Neural crest cell (in vitro differentiated cells): ENCODE measurements around the gene RO60. TPM values are rescaled to one million over a fixed set of nuclear protein-coding genes. Genes with fewer than 3 reads are reported as not detected.
A peak's percentile ranks its signal among the peaks of the same experiment; 100 is the strongest.
"Not testable (repeated sequence)": the region's sequence is repeated elsewhere in the genome, so short reads cannot be mapped to it uniquely, and the experiment has no call there.

ENCODE experiments used
- DNase-seq: peaks from one replicate; pipeline ENCODE4 v3.0.0; 2021; ENCODE audit warnings: low read depth, mixed read lengths, low spot score
- H3K27ac Mint-ChIP-seq: one replicate; pipeline ENCODE4 v1.8.0; 2021; ENCODE audit warnings: mild to moderate bottlenecking, mixed read lengths; ENCODE audit not compliant: unreplicated experiment
- H3K27me3 Mint-ChIP-seq: 2 replicates; pipeline ENCODE4 v1.8.0; 2021; ENCODE audit warnings: low read depth, mild to moderate bottlenecking, mixed read lengths
- H3K36me3 Mint-ChIP-seq: 2 replicates; pipeline ENCODE4 v1.8.0; 2021; ENCODE audit warnings: low read depth, mild to moderate bottlenecking, mixed read lengths
- H3K4me1 Mint-ChIP-seq: 2 replicates; pipeline ENCODE4 v1.8.0; 2021; ENCODE audit warnings: mixed read lengths
- H3K4me3 Mint-ChIP-seq: one replicate; pipeline ENCODE4 v1.8.0; 2021; ENCODE audit warnings: mild to moderate bottlenecking, mixed read lengths
- H3K9me3 Mint-ChIP-seq: 2 replicates; pipeline ENCODE4 v1.8.0; 2021; ENCODE audit warnings: mixed read lengths
- CTCF ChIP-seq: fragments of 200-600 bp; sonication (generic); conservative IDR thresholded peaks from 2 replicates; pipeline ENCODE4 v1.5.0; 2021; ENCODE audit warnings: antibody characterized with exemption, mild to moderate bottlenecking
- total RNA-seq: library from RNA; stranded (reverse); gene quantifications from 2 replicates; pipeline ENCODE4 v1.2.1, GENCODE V29; 2021

RO60 gene
- total RNA-seq, 1 donor from 2014 or later: 122 TPM

DNA sequence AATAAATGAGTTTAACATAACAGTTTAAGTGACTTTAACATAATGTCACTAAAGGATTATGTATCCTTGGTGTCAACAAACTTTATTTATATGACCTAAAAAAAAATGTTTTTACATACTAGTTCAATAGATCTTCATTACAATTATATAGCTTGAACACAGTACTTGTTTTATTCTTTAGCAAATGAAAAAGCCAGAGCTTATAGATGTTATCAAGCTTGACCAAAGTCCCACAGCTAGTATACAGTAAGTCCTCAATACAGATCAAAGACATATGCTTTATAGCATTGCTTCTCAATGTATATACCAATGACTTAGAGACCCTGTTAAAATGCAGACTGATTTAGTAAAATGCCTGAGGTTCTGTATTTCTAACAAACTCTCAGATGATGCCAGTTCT, 42.6 kb upstream of the RO60 start:
- Mint-ChIP-seq H3K36me3 (peaks cover 2% of the 10 kb centered on the region), H3K4me1 (no peaks in the 10 kb centered on the region), H3K27me3 (no peaks in the 10 kb centered on the region), H3K4me3 (no peak overlapping the region), H3K27ac (no peak overlapping the region), H3K9me3 (no peaks in the 10 kb centered on the region)
- no peak for TF ChIP-seq CTCF
- no peak for DNase-seq

DNA sequence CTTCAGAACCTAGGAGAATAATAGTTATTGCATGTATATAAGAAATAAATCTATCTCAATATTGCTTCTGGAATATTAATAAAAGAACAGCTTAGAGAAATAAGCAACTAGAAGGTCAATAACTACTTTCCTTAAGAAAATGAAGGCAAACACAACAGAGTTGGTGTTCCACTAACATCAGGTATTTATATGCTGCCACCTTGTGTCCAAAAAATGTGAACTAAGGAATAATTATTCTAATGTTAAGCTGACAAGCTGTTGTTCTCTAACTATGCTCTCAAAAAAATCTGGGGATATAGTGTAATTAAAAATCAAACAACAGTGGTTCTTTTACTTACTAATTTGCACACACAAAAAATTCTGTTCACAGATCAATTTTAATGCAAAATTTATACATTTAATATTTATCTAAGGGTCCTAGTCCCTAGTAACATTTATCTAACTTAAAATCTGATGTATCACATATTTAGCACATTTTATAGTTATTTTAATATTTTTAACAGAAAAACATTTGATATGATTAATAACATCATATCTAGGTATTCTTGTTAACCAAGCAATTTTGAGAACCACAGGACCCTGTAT, 39.9 kb upstream of the RO60 start:
- Mint-ChIP-seq H3K4me3 (no peak overlapping the region), H3K27me3 (no peaks in the 10 kb centered on the region), H3K9me3 (no peaks in the 10 kb centered on the region), H3K27ac (no peak overlapping the region), H3K4me1 (no peaks in the 10 kb centered on the region), H3K36me3 (peaks cover 2% of the 10 kb centered on the region)
- peak; percentile 76 for TF ChIP-seq CTCF
- no peak for DNase-seq

DNA sequence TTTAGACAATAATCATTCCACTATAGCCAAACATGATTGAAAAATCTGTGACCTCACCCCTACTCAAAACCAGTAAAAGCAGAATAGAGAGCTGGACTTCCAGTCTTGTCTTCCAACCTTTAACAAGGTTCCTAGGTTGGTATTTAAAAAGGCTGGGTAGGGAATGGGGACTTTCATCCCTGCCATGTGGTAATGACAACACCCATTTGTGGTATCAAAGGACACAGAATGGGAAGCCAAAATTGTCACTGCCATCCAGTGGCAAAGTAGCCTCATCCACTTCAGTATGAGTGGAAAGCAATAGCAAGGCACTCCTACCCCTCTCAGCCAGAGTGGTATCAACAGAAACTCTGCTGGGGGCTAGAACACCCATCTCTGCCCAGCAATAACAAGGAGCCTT, 34.2 kb upstream of the RO60 start:
- Mint-ChIP-seq H3K4me1 (no peaks in the 10 kb centered on the region), H3K27ac (no peak overlapping the region), H3K9me3 (no peaks in the 10 kb centered on the region), H3K27me3 (no peaks in the 10 kb centered on the region), H3K36me3 (peaks cover 2% of the 10 kb centered on the region), H3K4me3 (no peak overlapping the region)
- TF ChIP-seq CTCF: no peak
- no peak for DNase-seq

GRCh38 chr1:193030280-193030679, 29.1 kb upstream of the RO60 start:
- no peak overlapping the region for H3K4me3 Mint-ChIP-seq
- DNase-seq: no peak
- H3K27me3 Mint-ChIP-seq: no peaks in the 10 kb centered on the region
- no peaks in the 10 kb centered on the region for H3K4me1 Mint-ChIP-seq
- H3K9me3 Mint-ChIP-seq: peaks cover 3% of the 10 kb centered on the region
- H3K36me3 Mint-ChIP-seq: peaks cover 20% of the 10 kb centered on the region
- no peak for TF ChIP-seq CTCF
- no peak overlapping the region for H3K27ac Mint-ChIP-seq

DNA sequence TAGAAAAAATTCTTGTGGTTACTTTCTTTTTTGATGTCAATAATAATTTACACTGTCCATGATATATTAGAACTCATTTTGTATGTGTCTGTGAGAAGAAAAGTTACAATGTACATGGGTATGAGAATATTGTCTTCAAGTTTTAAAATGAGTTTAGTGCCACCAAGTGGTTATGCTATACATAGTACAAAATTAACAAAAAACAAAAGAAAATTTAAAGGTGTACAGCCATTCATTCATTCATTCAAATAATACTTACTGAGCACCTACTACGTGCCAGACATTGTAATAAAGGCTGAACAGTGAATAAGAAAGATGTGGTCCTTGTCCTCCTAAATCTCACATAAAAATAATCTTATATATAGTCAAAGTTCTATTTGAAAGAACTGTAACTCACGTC, 28.0 kb upstream of the RO60 start:
- Mint-ChIP-seq H3K27me3 (no peaks in the 10 kb centered on the region), H3K36me3 (peaks cover 17% of the 10 kb centered on the region), H3K27ac (no peak overlapping the region), H3K9me3 (peaks cover 3% of the 10 kb centered on the region), H3K4me1 (no peaks in the 10 kb centered on the region), H3K4me3 (no peak overlapping the region)
- DNase-seq: no peak
- TF ChIP-seq CTCF: peak; percentile 55

GRCh38 chr1:193032643-193033427, 26.6 kb upstream of the RO60 start:
- Mint-ChIP-seq H3K36me3 (peaks cover 25% of the 10 kb centered on the region), H3K27ac (peak overlapping the region; percentile 43)
- not testable (repeated sequence) for H3K4me1 Mint-ChIP-seq, H3K27me3 Mint-ChIP-seq, DNase-seq, H3K9me3 Mint-ChIP-seq, H3K4me3 Mint-ChIP-seq
